ENCODE data around the gene HEMGN. TPM values are rescaled to one million over a fixed set of nuclear protein-coding genes. Genes with fewer than 3 reads are reported as not detected.

HEMGN gene
- total RNA-seq, 1 experiment from 2014 or later, result not detected

GRCh38 chr9:97966493-97966892 lies 28.5 kb upstream of the HEMGN start:
- TF ChIP-seq CTCF (IDR thresholded peaks at IDR 0.05; ENCODE audit: insufficient read depth in 1 of 2, low read depth in 1 of 2, low read length in 1 of 2, severe bottlenecking in 1 of 2, unreplicated experiment in 1 of 2), result no peak
- intact Hi-C loops (cut with micrococcal nuclease; ENCODE audit: unreplicated experiment), result no loop called here
- H3K36me3 Mint-ChIP-seq (ENCODE audit: insufficient read depth, unreplicated experiment), result no peaks in the 10 kb centered on the region
- no peak overlapping the region for H3K4me3 ChIP-seq (ENCODE audit: low read depth, low read length)
- no peaks in the 10 kb centered on the region for H3K4me1 Mint-ChIP-seq (ENCODE audit: low read depth, unreplicated experiment)
- H3K36me3 ChIP-seq (ENCODE audit: control insufficient read depth, insufficient read depth, low read length), result no peaks in the 10 kb centered on the region
- no peak overlapping the region for H3K27ac Mint-ChIP-seq (ENCODE audit: unreplicated experiment)
- H3K27me3 Mint-ChIP-seq (ENCODE audit: insufficient read depth, unreplicated experiment), result peaks cover 6% of the 10 kb centered on the region
- H3K27me3 ChIP-seq (replicated peaks; ENCODE audit: control insufficient read depth, insufficient read depth, low read length), result no peaks in the 10 kb centered on the region
- BruUV-seq (replicated peaks), result no TSS peak
- no peaks in the 10 kb centered on the region for H3K4me1 ChIP-seq
- H3K9me3 Mint-ChIP-seq (ENCODE audit: unreplicated experiment), result no peaks in the 10 kb centered on the region
- no peak for DNase-seq
- H3K9me3 ChIP-seq, result no peaks in the 10 kb centered on the region
- no peak overlapping the region for H3K4me3 Mint-ChIP-seq (ENCODE audit: unreplicated experiment)
- CTCF ChIA-PET, result interaction anchor here (0.5 to 0.6 kb wide), 3 partner anchors 44 to 200 kb away, joined by 3 read pairs; partner anchors contain the start of gene TRMO
- POLR2A ChIA-PET, result no interaction called here

- no peaks in the 10 kb centered on the region for H3K4me1 Mint-ChIP-seq (ENCODE audit: low read depth, unreplicated experiment)
- CTCF ChIA-PET, result interaction anchor here (0.6 kb wide), 1 partner anchor 514 kb away, joined by 3 read pairs; no protein-coding TSS in a partner anchor
Observed at GRCh38 chr9:97964901-97965300, 26.9 kb upstream of the HEMGN start.

GRCh38 chr9:97963232-97963631 lies 25.3 kb upstream of the HEMGN start:
- Mint-ChIP-seq H3K27ac (ENCODE audit: unreplicated experiment) (no peak overlapping the region), H3K4me3 (ENCODE audit: unreplicated experiment) (no peak overlapping the region), H3K4me1 (ENCODE audit: low read depth, unreplicated experiment) (no peaks in the 10 kb centered on the region), H3K36me3 (ENCODE audit: insufficient read depth, unreplicated experiment) (no peaks in the 10 kb centered on the region), H3K27me3 (ENCODE audit: insufficient read depth, unreplicated experiment) (peaks cover 6% of the 10 kb centered on the region), H3K9me3 (ENCODE audit: unreplicated experiment) (no peaks in the 10 kb centered on the region)
- no TSS peak for BruUV-seq (replicated peaks)
- H3K36me3 ChIP-seq (ENCODE audit: control insufficient read depth, insufficient read depth, low read length), result no peaks in the 10 kb centered on the region
- H3K9me3 ChIP-seq, result no peaks in the 10 kb centered on the region
- ChIA-PET POLR2A (no interaction called here), CTCF (no interaction called here)
- intact Hi-C loops (cut with micrococcal nuclease; ENCODE audit: unreplicated experiment), result no loop called here
- no peaks in the 10 kb centered on the region for H3K27me3 ChIP-seq (replicated peaks; ENCODE audit: control insufficient read depth, insufficient read depth, low read length)
- no peak for TF ChIP-seq CTCF (IDR thresholded peaks at IDR 0.05; ENCODE audit: insufficient read depth in 1 of 2, low read depth in 1 of 2, low read length in 1 of 2, severe bottlenecking in 1 of 2, unreplicated experiment in 1 of 2)
- no peaks in the 10 kb centered on the region for H3K4me1 ChIP-seq
- no peak for DNase-seq
- no peak overlapping the region for H3K4me3 ChIP-seq (ENCODE audit: low read depth, low read length)

More at GRCh38 chr9:97964901-97965300, 26.9 kb upstream of the HEMGN start:
- Histone ChIP-seq H3K9me3 (no peaks in the 10 kb centered on the region), H3K4me1 (no peaks in the 10 kb centered on the region), H3K36me3 (ENCODE audit: control insufficient read depth, insufficient read depth, low read length) (no peaks in the 10 kb centered on the region), H3K4me3 (ENCODE audit: low read depth, low read length) (no peak overlapping the region), H3K27me3 (replicated peaks; ENCODE audit: control insufficient read depth, insufficient read depth, low read length) (no peaks in the 10 kb centered on the region)
- no TSS peak for BruUV-seq (replicated peaks)
- Mint-ChIP-seq H3K36me3 (ENCODE audit: insufficient read depth, unreplicated experiment) (no peaks in the 10 kb centered on the region), H3K4me3 (ENCODE audit: unreplicated experiment) (no peak overlapping the region), H3K9me3 (ENCODE audit: unreplicated experiment) (no peaks in the 10 kb centered on the region), H3K27ac (ENCODE audit: unreplicated experiment) (no peak overlapping the region), H3K27me3 (ENCODE audit: insufficient read depth, unreplicated experiment) (peaks cover 6% of the 10 kb centered on the region)
- DNase-seq, result no peak
- intact Hi-C loops (cut with micrococcal nuclease; ENCODE audit: unreplicated experiment), result no loop called here
- POLR2A ChIA-PET, result no interaction called here
- no peak for TF ChIP-seq CTCF (IDR thresholded peaks at IDR 0.05; ENCODE audit: insufficient read depth in 1 of 2, low read depth in 1 of 2, low read length in 1 of 2, severe bottlenecking in 1 of 2, unreplicated experiment in 1 of 2)

Measured in Caco-2 (cell line).